HepG2 (cell line): ENCODE measurements around the gene HS2ST1.

ENCODE experiments used
- EZH2 ChIP-seq: conservative IDR thresholded peaks from 2 replicates; pipeline ENCODE4 v1.6.1; 2012; ENCODE audit warnings: mild to moderate bottlenecking, low read depth, low read length, moderate library complexity
- MAFK ChIP-seq, 2 experiments: IDR thresholded peaks in 1 of 2; conservative IDR thresholded peaks in 1 of 2; 2 replicates each; pipeline ENCODE4 v1.6.1; 2011; ENCODE audit warnings: improper control_type of control experiment in 2 of 2, low read length in 2 of 2
- POLR2A ChIP-seq, 2 experiments: IDR thresholded peaks; 2 replicates each; pipeline ENCODE4 v1.6.1; 2011; ENCODE audit warnings: low read depth in 2 of 2, low read length in 2 of 2, mild to moderate bottlenecking in 1 of 2, moderate library complexity in 1 of 2; ENCODE audit not compliant: insufficient read depth in 1 of 2
- SP1 ChIP-seq, 2 experiments: fragments of 450-650 bp in 1 of 2; sonication (generic) in 1 of 2; formaldehyde crosslinking in 1 of 2; IDR thresholded peaks; 2 replicates each; pipeline versions ENCODE4 v1.4.0 to v1.6.1; 2016 to 2020; ENCODE audit warnings: missing genetic modification reagents in 1 of 2
- SP2 ChIP-seq: sonication (generic); formaldehyde crosslinking; IDR thresholded peaks from 2 replicates; pipeline ENCODE4 v1.5.1; 2020; ENCODE audit warnings: mild to moderate bottlenecking, missing genetic modification reagents
- TF ChIP-seq, protein P1 (sequence below): sonication (generic); formaldehyde crosslinking; IDR thresholded peaks from 2 replicates; pipeline ENCODE4 v1.4.0; 2020; ENCODE audit warnings: missing genetic modification reagents; ENCODE audit errors: not compliant biosample characterization
- TF ChIP-seq, protein P2 (sequence below): sonication (generic); formaldehyde crosslinking; IDR thresholded peaks from 2 replicates; pipeline ENCODE4 v1.4.0; 2020; ENCODE audit warnings: low read depth, missing genetic modification reagents

DNA sequence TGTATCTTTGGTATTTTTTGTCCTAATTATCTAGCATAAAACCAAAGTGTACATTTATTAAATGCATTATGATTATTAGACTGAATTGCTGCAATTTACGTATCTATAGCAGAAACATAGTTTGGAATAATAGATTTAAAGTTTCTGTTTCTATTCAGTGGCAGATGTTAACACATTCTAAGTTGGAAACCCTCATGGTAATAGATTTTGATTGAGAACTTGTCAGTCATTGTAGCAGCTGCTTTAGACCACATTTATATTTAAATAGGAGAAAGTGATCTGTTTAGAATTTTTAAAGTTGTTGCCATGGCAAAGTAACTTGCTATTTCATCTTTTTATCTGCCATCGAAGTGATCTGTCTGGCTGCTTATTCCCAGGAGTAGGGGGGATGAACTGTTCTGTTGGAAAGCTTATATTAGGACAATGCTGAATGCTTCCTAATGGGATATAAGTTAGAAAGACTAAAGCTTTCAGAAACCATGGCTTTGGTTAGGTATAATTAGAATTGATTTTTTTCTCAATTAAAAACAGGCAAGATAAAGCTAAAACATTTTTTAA, 61.6 kb downstream of the HS2ST1 start:
- TF ChIP-seq, protein P1, sequence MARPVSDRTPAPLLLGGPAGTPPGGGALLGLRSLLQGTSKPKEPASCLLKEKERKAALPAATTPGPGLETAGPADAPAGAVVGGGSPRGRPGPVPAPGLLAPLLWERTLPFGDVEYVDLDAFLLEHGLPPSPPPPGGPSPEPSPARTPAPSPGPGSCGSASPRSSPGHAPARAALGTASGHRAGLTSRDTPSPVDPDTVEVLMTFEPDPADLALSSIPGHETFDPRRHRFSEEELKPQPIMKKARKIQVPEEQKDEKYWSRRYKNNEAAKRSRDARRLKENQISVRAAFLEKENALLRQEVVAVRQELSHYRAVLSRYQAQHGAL (CRISPR knock-in tag), result no peak
- TF ChIP-seq SP2 (CRISPR knock-in tag) (no peak), POLR2A (IDR thresholded peaks at IDR 0.05; ENCODE audit: insufficient read depth in 1 of 2, low read depth in 2 of 2, low read length in 2 of 2) (no peak), EZH2 (no peak), MAFK (conservative IDR thresholded peaks at IDR 0.05 in 1 of 2, IDR thresholded peaks at IDR 0.05 in 1 of 2; ENCODE audit: low read length in 2 of 2) (no peak), SP1 (IDR thresholded peaks at IDR 0.05) (no peak), SP1 (CRISPR knock-in tag; IDR thresholded peaks at IDR 0.05) (no peak)
- TF ChIP-seq, protein P2, sequence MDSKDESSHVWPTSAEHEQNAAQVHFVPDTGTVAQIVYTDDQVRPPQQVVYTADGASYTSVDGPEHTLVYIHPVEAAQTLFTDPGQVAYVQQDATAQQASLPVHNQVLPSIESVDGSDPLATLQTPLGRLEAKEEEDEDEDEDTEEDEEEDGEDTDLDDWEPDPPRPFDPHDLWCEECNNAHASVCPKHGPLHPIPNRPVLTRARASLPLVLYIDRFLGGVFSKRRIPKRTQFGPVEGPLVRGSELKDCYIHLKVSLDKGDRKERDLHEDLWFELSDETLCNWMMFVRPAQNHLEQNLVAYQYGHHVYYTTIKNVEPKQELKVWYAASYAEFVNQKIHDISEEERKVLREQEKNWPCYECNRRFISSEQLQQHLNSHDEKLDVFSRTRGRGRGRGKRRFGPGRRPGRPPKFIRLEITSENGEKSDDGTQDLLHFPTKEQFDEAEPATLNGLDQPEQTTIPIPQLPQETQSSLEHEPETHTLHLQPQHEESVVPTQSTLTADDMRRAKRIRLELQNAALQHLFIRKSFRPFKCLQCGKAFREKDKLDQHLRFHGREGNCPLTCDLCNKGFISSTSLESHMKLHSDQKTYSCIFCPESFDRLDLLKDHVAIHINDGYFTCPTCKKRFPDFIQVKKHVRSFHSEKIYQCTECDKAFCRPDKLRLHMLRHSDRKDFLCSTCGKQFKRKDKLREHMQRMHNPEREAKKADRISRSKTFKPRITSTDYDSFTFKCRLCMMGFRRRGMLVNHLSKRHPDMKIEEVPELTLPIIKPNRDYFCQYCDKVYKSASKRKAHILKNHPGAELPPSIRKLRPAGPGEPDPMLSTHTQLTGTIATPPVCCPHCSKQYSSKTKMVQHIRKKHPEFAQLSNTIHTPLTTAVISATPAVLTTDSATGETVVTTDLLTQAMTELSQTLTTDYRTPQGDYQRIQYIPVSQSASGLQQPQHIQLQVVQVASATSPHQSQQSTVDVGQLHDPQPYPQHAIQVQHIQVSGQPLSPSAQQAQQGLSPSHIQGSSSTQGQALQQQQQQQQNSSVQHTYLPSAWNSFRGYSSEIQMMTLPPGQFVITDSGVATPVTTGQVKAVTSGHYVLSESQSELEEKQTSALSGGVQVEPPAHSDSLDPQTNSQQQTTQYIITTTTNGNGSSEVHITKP (CRISPR knock-in tag), result no peak
